ENCODE measurements around the gene RGS18. TPM values are rescaled to one million over a fixed set of nuclear protein-coding genes. Genes with fewer than 3 reads are reported as not detected.
"Not testable (repeated sequence)": the region's sequence is repeated elsewhere in the genome, so short reads cannot be mapped to it uniquely, and the experiment has no call there.

The RGS18 gene
- total RNA-seq, 2 donors from 2014 or later, result not detected

- DNase-seq, result no peak
- no peak for TF ChIP-seq CTCF (conservative IDR thresholded peaks at IDR 0.05)
- Mint-ChIP-seq H3K27me3 (ENCODE audit: insufficient read depth) (no peaks in the 10 kb centered on the region), H3K4me1 (no peaks in the 10 kb centered on the region), H3K36me3 (ENCODE audit: low read depth) (no peaks in the 10 kb centered on the region), H3K27ac (no peak overlapping the region), H3K9me3 (no peaks in the 10 kb centered on the region), H3K4me3 (no peak overlapping the region)
- Histone ChIP-seq H3K9me3 (ENCODE audit: control insufficient read depth, low read length) (no peaks in the 10 kb centered on the region), H3K4me1 (ENCODE audit: control insufficient read depth, insufficient read depth, low read length) (peaks cover 2% of the 10 kb centered on the region), H3K27me3 (ENCODE audit: control insufficient read depth, insufficient read depth, low read length, poor library complexity, severe bottlenecking) (no peaks in the 10 kb centered on the region), H3K27ac (ENCODE audit: low read depth, low read length) (no peak overlapping the region), H3K36me3 (ENCODE audit: control insufficient read depth, insufficient read depth, low read length) (no peaks in the 10 kb centered on the region), H3K4me3 (ENCODE audit: low read length) (no peak overlapping the region), H3K9ac (ENCODE audit: extremely low read depth, low read length, poor library complexity, severe bottlenecking) (no peak overlapping the region)
- WGBS, 2 experiments (ENCODE audit: insufficient coverage in 1 of 2, insufficient read length in 1 of 2), result 86% methylated on average over 3 of the region's 3 CpGs; no CpG with 5 or more reads in 1 of the 2 experiments
Observed at GRCh38 chr1:192225703-192226102, 67.4 kb downstream of the RGS18 start.

- DNase-seq, result no peak
- H3K4me3 Mint-ChIP-seq, result no peak overlapping the region
- Histone ChIP-seq H3K27ac (ENCODE audit: low read depth, low read length) (no peak overlapping the region), H3K4me3 (ENCODE audit: low read length) (no peak overlapping the region), H3K9me3 (ENCODE audit: control insufficient read depth, low read length) (no peaks in the 10 kb centered on the region), H3K9ac (ENCODE audit: extremely low read depth, low read length, poor library complexity, severe bottlenecking) (no peak overlapping the region), H3K4me1 (ENCODE audit: control insufficient read depth, insufficient read depth, low read length) (peaks cover 4% of the 10 kb centered on the region), H3K36me3 (ENCODE audit: control insufficient read depth, insufficient read depth, low read length) (no peaks in the 10 kb centered on the region), H3K27me3 (ENCODE audit: control insufficient read depth, insufficient read depth, low read length, poor library complexity, severe bottlenecking) (no peaks in the 10 kb centered on the region)
- no peak overlapping the region for H3K27ac Mint-ChIP-seq
- H3K27me3 Mint-ChIP-seq (ENCODE audit: insufficient read depth), result no peaks in the 10 kb centered on the region
- no peaks in the 10 kb centered on the region for H3K4me1 Mint-ChIP-seq
- H3K36me3 Mint-ChIP-seq (ENCODE audit: low read depth), result no peaks in the 10 kb centered on the region
- TF ChIP-seq CTCF (conservative IDR thresholded peaks at IDR 0.05), result no peak
- H3K9me3 Mint-ChIP-seq, result no peaks in the 10 kb centered on the region
- WGBS, 2 experiments (ENCODE audit: insufficient coverage in 1 of 2, insufficient read length in 1 of 2), result 94 to 97% methylated on average over 4 to 5 of the region's 5 CpGs
Observed at GRCh38 chr1:192227330-192227729, 69.1 kb downstream of the RGS18 start.

DNA sequence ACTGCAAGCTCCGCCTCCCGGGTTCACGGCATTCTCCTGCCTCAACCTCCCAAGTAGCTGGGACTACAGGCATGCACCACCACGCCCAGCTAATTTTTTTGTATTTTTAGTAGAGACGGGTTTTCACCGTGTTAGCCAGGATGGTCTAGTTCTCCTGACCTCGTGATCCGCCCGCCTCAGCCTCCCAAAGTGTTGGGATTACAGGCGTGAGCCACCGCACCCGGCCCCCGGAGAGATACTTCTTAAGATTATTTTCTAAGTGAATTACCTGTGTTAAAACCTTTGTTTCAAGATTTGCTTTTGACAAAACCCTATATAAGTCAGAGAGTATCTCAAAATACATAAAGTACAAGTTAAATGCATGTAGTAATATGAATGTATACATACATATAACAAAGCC, 69.7 kb downstream of the RGS18 start:
- H3K27ac ChIP-seq (ENCODE audit: low read depth, low read length); H3K9me3 Mint-ChIP-seq; H3K4me3 Mint-ChIP-seq; DNase-seq; H3K4me3 ChIP-seq (ENCODE audit: low read length); H3K27me3 ChIP-seq (ENCODE audit: control insufficient read depth, insufficient read depth, low read length, poor library complexity, severe bottlenecking); H3K9ac ChIP-seq (ENCODE audit: extremely low read depth, low read length, poor library complexity, severe bottlenecking); H3K36me3 ChIP-seq (ENCODE audit: control insufficient read depth, insufficient read depth, low read length); H3K9me3 ChIP-seq (ENCODE audit: control insufficient read depth, low read length); H3K4me1 ChIP-seq (ENCODE audit: control insufficient read depth, insufficient read depth, low read length); H3K4me1 Mint-ChIP-seq; H3K27me3 Mint-ChIP-seq (ENCODE audit: insufficient read depth); H3K36me3 Mint-ChIP-seq (ENCODE audit: low read depth); H3K27ac Mint-ChIP-seq: not testable (repeated sequence)
- WGBS, 2 experiments (ENCODE audit: insufficient coverage in 1 of 2, insufficient read length in 1 of 2), result 97 to 98% methylated on average over 5 to 13 of the region's 13 CpGs

DNA sequence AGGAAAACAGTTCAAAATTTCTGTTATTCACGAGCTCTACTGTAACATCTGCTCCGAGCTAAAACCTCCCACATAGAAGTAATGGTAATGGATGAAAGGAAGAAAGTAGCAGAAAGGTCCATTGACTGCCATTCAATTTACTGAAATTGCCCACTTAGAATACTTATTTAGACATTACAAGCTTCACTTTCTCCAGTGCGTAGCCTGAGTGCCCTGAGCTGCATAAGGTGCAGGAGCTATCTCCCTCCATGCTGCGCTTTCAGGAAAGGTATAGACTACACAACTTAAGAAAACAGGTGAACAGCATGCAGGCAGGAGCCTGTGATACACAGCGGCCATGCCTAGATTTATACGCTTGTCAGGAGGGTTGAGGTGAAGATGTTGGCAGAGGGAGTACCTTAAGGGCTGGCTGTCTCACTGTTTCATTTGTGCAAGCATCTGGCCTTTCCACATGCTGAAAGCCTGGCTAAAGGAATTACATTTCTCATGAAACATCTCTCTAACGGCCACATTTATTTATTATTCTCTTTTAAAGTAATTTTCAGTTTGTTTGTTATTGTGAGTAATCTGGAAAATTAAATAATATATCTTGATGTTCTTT, 74.7 kb downstream of the RGS18 start:
- H3K27me3 ChIP-seq (ENCODE audit: control insufficient read depth, insufficient read depth, low read length, poor library complexity, severe bottlenecking), result no peaks in the 10 kb centered on the region
- 92 to 98% methylated on average over 4 of the region's 7 CpGs for whole genome bisulfite sequencing, 2 experiments (ENCODE audit: insufficient coverage in 1 of 2, insufficient read length in 1 of 2)
- H3K27ac Mint-ChIP-seq, result no peak overlapping the region
- H3K36me3 Mint-ChIP-seq (ENCODE audit: low read depth), result no peaks in the 10 kb centered on the region
- H3K9me3 Mint-ChIP-seq, result no peaks in the 10 kb centered on the region
- H3K4me1 ChIP-seq (ENCODE audit: control insufficient read depth, insufficient read depth, low read length), result peaks cover 4% of the 10 kb centered on the region
- DNase-seq, result no peak
- H3K4me1 Mint-ChIP-seq, result no peaks in the 10 kb centered on the region
- no peak overlapping the region for H3K9ac ChIP-seq (ENCODE audit: extremely low read depth, low read length, poor library complexity, severe bottlenecking)
- no peak overlapping the region for H3K4me3 ChIP-seq (ENCODE audit: low read length)
- no peaks in the 10 kb centered on the region for H3K9me3 ChIP-seq (ENCODE audit: control insufficient read depth, low read length)
- no peaks in the 10 kb centered on the region for H3K27me3 Mint-ChIP-seq (ENCODE audit: insufficient read depth)
- H3K27ac ChIP-seq (ENCODE audit: low read depth, low read length), result no peak overlapping the region
- no peaks in the 10 kb centered on the region for H3K36me3 ChIP-seq (ENCODE audit: control insufficient read depth, insufficient read depth, low read length)
- TF ChIP-seq CTCF (conservative IDR thresholded peaks at IDR 0.05), result no peak
- H3K4me3 Mint-ChIP-seq, result no peak overlapping the region

All from endodermal cell (in vitro differentiated cells).